GM21447 (cell line): ENCODE measurements around the gene CASTOR2.
"Not testable (repeated sequence)": the region's sequence is repeated elsewhere in the genome, so short reads cannot be mapped to it uniquely, and the experiment has no call there.

Source experiments
- ATAC-seq: cut with Tn5 transposase; IDR thresholded peaks from one replicate; pipeline ENCODE4 v1.9.1; 2021; ENCODE audit not compliant: unreplicated experiment

Gene CASTOR2

DNA sequence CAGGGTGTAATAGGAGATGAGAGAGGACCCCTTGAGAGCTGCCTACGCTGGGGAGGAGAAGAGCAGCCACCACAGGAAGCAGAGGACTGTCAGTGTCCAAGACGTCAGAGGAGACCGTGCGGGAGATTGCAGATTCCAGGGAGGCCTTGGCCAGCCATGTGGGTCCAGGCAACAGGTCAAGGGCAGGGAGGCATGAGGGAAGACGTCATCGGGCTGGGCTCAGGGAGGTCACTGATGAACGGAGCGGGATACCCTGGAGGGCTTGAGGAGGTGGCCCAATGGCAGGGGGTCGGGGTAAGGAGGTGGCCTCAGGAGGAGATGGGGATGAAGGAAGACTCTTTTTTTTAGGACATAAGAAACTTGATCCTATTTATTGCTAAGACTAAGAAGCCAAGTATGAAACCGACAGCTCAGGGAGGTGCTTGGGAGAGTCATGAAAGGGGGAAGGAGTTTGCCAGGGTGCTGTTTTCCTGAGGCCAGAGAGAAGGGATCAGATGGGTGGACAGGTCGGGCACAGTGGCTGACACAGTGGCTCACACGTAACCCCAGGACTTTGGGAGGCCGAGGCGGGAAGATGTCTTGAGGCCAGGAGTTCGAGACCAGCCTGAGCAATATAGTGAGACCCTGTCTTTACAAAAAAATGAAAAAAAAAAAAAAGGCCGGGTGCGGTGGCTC lies 30.5 kb downstream of the CASTOR2 start:
- ATAC-seq: not testable (repeated sequence)

DNA sequence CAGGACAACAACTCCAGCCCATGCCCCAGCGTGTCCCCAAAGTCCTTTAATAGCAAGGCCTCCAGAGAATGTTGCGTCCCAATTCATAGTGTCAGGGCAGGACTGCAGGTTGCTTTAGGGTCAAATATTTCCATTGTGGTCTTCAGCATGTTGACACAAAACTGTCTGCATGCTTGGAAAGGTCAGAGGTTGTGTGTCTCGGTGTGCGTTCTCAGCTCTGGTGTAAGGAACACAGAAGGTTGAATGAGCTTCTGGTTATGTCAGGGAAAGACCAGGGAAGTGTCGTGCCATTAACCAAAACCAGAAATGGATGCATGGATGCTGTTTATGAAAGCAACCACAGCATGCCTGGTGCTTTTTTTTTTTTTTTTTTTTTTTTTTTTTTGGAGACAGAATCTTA lies 31.9 kb downstream of the CASTOR2 start:
- not testable (repeated sequence) for ATAC-seq

DNA sequence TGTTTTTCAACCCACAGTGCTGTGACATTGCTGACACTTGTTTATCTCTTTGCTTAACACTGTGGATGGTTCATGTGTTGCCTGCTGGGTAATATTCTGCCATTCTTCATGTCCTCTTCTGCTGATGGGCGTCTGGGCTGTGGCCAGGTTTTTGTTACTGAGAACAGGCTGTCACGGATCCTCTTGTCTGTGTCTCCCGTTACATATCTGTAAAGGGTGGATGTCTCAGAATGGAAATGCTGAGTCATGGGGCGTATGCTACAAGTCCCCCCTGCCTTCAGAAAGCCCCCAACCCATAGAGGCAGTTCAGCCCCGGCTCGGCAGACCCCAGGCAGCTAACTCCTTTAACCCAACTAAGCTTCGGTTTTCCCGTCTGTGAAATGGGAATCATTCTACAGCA lies 33.3 kb downstream of the CASTOR2 start:
- ATAC-seq: not testable (repeated sequence)

DNA sequence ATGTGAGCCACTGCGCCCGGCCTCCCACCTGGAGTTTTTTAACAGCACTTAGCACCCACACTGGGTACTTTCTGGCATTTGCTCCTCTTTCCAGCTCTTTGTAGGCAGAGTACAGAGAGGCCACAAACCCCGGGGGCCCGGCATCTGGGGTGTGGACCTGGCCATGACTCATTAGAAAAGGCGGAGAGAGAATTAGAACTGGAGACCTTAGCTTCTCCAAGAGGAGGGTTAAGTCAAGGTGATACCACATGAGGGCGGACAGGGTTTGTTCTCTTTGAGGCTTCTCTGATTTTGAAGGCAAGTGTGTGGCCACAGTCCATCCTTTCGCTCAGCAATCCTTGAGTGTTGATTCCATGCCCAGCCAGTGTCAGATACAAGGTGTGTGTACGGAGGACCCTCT lies 36.9 kb downstream of the CASTOR2 start:
- ATAC-seq: not testable (repeated sequence)

DNA sequence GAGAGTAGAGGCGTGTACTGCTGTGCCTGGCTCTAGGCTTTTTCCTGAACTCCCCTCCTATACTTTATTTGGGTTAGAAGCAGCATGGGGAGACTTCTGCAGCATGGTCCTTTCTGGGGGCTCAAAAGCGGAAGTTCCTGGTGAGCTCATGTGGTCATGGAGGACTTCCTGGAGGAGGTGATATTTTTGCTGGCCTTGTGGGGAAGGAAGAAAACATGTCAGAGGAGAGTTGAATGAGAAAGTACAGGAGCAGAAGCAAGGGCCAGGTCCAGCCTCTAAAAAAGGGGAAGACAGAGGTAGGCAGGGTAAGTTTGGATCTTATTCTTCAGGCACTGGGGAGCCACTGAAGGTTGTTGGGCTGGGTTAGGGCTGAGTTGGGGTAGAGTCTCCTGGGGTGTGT lies 45.5 kb downstream of the CASTOR2 start:
- ATAC-seq: no peak

DNA sequence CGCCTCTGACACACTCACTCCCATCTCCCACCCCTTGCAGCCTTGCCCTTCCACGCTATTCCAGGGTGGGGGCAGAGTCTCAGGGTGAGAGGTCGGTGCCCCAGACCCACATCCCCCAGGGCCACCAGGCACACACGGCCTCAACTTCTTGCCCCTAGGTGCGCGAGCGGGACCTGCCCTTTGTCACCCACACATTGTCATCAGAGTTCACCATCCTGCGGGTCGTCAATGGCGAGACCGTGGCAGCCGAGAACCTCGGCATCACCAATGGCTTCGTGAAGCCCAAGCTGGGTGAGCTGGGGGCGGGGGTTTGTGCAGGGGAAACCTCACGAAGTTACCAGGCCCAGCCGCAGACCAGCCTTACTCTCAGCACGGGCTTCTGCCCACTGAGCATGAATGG lies 53.3 kb downstream of the CASTOR2 start:
- no peak for ATAC-seq

DNA sequence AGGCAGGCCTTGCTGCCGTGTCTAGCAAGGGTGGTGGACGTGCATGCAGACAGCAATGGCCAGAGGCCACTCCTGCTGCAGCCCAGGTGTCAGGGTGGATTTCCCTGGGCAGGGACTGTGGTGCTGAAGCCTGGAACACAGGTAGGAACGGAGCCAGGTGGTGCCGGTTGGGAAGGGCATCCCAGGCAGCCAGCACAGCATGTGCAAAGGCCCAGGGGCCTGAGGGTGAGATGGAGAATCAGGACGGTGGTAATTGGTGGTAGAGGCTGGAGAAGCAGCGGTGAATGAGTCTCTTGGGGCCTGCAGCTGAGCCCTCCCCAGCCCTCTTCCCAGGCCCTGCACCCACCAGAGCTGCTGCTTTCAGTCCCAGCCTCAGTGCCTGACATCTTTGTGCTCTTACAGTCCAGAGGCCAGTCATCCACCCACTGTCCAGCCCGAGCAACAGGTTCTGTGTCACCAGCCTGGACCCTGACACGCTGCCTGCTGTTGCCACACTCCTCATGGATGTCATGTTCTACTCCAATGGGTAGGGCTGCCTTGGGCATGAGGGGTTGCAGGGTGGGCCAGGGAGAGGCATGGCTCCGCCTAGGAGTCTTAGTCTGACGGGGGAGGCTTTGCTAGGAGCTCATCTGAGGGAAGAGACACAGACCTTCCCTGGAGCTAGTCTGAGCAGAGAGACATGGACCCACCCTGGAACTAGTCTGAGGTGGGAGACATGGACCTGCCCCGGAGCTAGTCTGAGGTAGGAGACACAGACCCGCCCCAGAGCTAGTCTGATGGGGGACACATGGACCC lies 54.3 kb downstream of the CASTOR2 start:
- no peak for ATAC-seq

DNA sequence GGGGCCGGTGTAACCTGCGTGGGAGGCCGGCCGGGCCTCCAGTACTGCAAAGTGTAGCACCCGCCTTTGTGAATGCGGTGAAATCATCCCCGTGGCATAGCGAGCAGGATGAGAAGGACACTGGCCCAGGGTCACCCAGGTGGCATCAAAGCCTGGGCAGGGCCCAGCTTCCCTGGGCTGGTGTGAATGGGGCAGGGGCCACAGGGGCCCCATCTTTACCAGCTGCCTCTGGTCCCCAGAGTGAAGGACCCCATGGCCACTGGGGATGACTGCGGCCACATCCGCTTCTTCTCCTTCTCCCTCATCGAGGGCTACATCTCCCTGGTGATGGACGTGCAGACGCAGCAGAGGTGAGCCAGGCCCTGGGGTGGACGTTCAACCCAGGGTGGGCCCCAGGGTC lies 55.3 kb downstream of the CASTOR2 start:
- no peak for ATAC-seq

DNA sequence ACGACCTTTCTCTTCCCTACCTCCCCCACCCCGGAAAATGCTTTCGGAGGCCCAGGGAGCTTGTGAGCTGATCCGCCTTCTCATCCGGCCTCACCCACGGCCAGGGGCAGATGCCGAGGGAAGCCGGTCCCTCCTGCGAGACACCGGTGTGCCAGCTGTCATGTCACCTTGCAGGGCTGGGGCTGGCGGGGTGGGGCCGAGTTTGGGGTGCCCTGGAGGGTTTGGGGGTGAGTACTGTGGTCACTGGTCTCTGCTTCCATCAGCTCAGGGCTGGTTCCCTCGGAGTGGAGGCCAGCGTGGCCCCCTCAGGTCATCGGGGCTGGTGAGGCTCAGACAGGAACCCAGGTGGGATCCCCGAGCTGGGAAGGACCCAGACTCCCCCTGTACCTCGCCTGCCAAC lies 60.4 kb downstream of the CASTOR2 start:
- no peak for ATAC-seq

DNA sequence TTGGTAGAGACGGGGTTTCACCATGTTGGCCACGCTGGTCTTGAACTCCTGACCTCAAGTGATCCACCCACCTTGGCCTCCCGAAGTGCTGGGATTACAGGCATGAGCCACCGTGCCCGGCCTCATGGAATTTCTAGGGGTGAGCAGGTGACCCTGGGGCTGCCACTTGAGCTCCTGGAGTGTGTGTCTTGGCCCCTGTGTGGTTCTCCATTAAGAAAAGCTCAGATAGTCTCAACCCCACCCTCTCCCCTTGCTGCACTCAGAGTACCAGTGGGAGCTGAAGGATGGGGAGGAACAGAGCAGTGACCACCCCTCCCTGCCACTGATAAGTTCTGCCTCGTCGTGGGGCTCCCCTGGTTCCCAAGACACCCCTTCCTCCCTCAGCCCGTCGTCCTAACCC lies 63.8 kb downstream of the CASTOR2 start:
- ATAC-seq: no peak

DNA sequence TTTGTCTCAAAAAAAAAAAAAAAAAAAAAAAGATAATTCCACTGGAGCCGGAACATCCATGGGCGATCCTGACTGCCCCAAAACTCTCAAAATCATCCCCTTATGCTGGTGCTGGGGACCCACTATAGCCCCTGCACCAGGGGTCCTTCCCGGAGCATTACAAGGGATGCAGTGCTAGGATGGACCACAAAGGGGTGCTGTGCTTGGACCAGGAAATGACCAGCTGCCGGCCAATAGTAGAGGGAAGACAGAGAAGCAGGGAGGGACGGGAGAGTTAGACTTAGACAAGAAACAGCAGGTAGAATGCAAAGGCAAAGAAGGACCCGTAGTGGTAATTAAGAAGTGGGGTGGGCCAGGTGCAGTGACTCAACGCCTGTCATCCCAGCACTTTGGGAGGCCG lies 68.6 kb downstream of the CASTOR2 start:
- no peak for ATAC-seq

DNA sequence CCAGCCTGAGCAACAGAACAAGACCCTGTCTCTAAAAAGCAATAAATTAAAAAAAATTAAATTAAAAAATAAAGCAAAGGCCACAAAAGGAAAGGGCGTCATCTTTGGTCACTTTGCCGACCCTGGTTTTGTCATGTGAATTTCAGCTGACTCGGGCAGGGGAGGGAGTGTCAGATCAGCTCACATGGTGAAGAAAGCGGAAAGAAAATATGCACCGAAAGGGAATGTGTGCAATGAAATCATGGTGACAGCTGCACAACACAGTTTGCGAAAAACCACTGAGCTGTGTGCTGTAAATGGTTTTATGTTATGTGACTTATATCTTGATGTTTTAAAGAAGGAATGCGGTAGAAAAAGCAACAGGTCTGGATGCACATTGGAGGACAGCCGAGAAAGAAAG lies 69.3 kb downstream of the CASTOR2 start:
- no peak for ATAC-seq

DNA sequence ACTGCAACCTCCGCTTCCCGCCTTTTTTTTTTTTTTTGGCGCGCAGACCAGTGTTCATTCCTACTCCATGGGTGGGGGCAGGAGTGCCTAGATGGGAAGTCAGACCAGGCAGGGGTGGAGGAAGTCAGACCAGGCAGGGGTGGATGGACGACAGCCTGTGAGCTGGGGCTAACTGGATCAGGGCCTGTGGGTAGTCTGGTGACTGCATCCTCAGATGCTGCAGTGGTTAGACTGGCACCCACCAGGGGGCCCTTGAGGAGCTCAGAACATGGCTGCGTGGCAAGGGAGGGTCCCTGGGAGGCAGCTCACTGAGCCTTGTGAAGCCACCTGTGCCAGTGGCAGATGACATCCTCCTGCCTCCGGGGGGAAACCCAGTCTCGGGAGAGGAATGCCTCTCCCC lies 74.0 kb downstream of the CASTOR2 start:
- ATAC-seq: no peak

DNA sequence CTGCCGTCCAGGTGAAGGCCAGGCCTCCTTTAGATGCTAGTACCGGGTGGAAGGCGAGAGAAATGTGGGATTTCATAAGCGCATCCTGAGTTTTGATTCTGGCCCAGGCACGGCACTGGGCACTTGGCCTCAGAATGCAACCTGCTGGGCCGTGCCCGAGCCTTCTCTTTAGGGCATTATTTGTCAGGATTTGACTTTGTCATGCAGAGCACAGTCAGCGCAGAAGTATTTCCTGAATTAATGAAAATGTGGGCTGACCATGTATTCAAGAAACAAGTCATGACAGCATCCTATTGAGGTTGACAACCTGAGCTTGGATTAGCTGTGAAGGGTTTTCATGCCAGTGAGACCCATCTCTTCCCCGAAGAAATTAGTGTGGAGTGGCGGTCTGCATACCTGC lies 74.7 kb downstream of the CASTOR2 start:
- no peak for ATAC-seq

DNA sequence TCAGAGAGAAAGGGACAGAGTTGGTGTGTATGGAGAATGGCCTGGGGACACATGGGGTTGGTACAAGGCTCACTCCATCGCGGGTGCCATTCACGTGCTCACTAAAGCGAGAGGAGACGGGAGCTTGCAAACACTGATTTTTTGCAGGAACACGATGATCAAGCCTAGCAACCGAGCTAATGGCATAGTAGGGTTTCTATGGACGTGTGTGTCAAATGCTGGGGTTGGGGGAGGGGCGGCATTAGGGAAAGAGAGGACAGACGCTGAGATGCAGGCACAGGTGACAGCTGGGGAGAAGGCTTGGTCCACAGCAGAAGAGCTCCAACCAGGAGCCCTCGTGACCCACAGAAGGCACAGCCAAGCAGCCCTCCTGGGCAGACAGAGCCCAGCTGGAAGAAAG lies 75.2 kb downstream of the CASTOR2 start:
- no peak for ATAC-seq

DNA sequence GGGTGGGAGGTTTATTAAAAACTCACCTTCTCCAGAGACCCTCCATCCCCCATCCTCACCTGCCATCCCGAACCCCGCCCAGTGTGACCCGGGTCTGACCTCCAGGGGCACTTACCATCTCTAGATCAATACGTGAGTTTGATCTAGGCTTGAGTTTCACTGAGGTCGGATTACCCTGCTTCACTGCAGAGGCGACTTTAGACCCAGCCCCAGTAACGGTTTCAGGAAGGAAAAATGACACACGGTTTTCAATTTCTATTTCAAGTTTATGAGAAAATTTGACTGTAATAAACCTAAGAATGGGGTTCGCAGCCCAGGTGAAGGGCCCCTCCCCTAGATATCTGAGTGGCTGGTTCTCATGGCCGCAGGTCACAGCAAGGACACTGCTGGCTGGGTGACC lies 76.0 kb downstream of the CASTOR2 start:
- ATAC-seq: no peak

DNA sequence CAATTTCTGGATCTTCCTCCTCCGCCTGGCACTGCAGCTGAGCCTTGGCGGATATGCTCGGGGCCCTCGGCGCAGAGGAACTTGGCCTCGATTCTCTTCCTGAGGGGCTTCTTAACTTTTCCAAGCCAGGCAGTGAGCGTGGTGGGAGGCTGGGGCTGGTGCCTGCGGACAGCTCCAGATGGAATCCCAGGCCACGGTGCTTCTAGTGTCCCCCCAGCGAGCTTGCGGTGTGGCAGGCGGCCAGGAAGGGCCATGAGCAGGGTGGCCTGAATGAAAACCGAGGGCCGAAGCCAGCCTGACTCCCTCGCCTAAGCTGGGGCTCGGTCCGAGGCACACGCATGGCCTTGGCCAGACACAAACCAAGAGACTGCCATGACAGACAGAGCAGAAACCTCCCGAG lies 77.8 kb downstream of the CASTOR2 start:
- no peak for ATAC-seq

DNA sequence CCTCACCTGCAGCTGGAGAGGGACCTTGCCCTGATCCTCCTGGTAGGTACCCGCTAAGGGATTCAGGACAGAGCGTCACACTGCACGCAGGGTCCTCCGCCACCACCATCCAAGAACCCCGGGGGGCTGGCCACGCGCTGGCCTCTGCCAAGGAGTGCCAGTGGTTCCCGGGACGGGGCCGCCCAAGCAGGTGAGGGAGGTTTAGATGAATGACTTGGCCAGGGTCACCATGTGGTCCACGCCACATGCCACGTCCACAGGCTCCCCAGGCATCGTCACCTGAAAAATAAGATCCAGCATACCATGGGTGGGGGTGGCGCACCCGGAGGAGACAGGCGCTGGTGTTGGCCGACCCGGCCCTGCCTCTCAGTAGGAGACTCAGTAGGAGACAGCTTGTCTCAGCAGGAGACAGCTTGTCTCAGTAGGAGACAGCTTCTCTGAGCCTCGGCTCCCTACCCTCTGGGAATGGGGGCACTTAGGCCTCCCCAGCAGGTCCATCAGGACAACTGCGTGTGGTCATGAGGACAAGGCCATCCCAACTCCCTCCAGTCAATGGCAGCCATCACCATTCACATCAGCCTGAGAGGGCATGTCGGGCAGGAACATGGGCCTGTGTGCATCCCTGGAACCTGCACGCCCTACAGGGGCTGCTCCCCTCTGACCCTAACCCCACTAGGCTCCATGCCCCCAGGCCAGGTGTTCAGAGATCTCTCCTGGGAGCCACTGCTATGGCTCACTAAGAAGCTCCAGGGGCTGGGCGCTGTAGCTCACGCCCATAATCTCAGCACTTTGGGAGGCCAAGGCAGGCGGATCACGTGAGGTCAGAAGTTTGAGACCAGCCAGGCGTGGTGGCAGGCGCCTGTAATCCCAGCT lies 78.6 kb downstream of the CASTOR2 start:
- ATAC-seq: no peak

DNA sequence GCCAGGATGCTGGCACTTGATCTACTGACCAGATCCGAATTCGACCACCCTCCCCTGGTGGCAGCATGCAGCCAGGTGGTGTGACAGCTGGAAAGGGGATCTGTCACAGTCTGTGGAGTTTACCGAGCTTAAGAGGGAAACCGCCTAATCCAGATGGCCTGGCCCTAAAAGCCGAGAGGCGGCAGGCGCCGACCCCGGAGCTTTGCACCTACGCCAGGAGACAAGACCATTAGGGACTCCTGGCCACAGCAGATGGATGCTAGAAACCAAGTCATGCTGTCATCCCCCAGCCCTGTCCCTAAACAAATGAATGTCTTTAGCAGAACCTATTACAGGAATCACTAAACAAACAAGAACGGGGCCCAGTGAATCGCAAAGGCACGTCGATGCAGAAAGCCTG lies 81.4 kb downstream of the CASTOR2 start:
- no peak for ATAC-seq

DNA sequence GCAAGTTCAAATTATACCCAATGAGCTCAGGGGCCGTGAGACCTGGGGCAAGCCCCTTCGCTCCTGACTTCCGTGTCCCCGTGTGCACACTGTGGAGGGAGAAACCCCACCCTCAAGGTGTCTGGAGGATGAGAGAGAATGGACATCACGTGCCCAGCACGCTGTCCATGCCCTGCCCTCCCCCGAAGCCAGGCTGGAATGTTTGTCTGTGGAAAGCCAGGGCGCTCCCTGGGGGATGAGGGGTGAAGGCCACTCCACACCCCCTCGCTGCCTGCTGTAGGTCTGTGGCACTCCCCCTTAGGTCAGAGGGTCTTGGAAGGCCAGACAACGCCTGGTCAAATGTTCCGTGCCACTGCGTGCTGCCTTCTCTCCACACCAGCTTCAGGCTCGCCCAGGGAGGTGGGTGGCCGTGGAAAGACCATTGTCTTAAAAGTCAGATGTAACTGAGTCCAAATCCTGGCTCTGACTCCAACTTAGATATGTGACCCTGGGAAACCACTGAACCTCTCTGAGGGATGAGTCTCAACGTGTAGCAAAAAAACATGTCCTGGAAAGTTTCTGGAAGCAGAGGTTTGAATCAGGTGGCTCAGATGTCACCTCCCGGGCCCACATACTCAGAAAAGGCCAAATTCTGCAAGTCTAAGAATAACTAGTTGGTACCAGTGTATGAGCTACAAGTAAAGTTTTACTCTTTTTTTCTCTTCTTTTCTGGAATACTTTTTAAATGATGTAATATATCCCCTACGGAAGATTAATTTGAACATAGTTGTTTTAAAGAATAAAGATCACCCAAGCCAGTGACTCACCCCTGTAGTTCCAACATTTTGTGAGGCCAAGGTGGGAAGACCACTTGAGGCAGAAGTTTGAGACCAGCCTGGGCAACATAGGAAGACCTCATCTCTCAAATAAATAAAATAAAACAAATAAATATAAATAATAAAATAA lies 84.2 kb downstream of the CASTOR2 start:
- ATAC-seq: no peak

DNA sequence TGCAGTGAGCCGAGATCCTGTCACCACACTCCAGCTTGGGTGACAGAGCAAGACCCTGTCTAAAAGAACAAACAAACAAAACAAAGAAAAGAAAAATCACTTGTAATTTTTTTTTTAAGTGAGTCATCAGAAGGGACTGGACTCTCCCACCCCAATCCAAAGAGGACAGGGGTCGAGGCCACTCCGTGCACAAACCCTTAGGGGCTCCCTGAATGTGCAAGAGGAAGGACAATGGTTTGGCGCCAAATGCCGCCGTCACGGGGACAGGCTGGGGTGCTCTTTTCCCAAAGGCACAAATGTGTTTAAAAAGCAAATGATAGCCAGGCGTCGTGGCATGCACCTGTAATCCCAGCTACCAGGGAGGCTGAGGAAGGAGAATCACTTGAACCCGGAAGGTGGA lies 85.3 kb downstream of the CASTOR2 start:
- ATAC-seq: no peak
